Measurements from ENCODE around the gene RBM26.

The RBM26 gene

DNA sequence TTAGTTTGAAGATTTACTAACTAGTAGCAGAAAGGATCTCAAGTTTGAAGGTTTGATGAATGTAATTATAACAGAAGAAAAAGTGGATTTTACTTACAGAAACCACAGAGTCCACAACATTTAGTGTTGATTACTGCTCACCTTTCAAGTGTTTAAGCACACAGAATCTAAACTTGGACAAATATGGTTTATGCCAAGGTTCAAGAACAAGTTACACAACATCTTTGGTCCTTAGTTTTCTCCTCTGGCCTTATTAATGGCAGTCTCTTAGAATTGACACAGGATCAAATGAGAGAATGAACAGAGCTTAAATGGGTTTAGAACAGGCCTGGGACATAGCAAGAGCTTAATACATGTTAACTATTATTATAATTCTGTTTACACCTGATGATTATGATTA is 133.0 kb downstream of the RBM26 start:
- Histone ChIP-seq H3K27ac (ENCODE audit: low read depth, low read length) (no peak overlapping the region), H3K4me3 (ENCODE audit: low read length) (no peak overlapping the region), H3K27me3 (ENCODE audit: control insufficient read depth, insufficient read depth, low read length) (no peaks in the 10 kb centered on the region), H3K36me3 (ENCODE audit: control insufficient read depth, insufficient read depth, low read length) (no peaks in the 10 kb centered on the region), H3K9ac (ENCODE audit: low read length) (no peak overlapping the region), H3K4me1 (ENCODE audit: control insufficient read depth, insufficient read depth, low read length) (no peaks in the 10 kb centered on the region)

DNA sequence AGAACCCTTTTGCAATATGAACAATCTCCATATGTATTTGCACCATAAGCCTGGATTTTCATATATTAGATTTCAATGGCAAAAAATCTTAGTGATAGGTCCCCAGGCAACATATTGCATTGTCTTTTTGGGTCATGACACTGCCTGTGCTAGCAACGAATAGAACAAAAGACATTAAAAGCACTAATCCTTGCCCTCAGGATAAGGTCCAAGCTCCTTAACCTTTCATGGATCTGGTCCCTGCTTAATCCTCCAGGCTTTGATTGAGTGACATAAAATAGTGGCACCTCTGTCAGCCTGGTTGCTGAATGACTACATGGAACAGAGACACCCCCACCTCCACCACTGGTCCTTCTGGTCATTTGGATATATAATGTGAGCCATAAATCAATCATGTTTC is 134.4 kb downstream of the RBM26 start:
- Histone ChIP-seq H3K27me3 (ENCODE audit: control insufficient read depth, insufficient read depth, low read length) (no peaks in the 10 kb centered on the region), H3K27ac (ENCODE audit: low read depth, low read length) (no peak overlapping the region), H3K4me1 (ENCODE audit: control insufficient read depth, insufficient read depth, low read length) (no peaks in the 10 kb centered on the region), H3K36me3 (ENCODE audit: control insufficient read depth, insufficient read depth, low read length) (no peaks in the 10 kb centered on the region), H3K4me3 (ENCODE audit: low read length) (no peak overlapping the region), H3K9ac (ENCODE audit: low read length) (no peak overlapping the region)

DNA sequence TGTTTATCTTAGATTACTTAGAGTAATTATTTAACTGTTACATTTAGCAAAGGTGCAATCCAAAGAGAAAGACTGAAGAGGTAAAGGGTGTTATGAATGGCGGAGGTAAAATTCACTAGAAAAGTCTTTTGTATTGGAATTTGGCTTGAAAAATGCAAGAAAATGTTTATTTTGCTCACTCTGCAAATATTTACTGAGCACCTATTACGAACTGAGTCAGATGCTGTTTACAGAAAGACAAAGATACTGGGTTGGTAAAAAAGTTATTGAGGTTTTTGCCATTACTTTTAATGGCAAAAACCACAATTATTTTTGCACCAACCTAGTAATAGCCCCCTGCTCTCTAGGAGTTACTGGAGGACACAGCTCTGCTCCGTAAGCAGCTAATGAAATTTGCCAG is 135.2 kb downstream of the RBM26 start:
- Histone ChIP-seq H3K27ac (ENCODE audit: low read depth, low read length) (no peak overlapping the region), H3K27me3 (ENCODE audit: control insufficient read depth, insufficient read depth, low read length) (no peaks in the 10 kb centered on the region), H3K36me3 (ENCODE audit: control insufficient read depth, insufficient read depth, low read length) (no peaks in the 10 kb centered on the region), H3K9ac (ENCODE audit: low read length) (no peak overlapping the region), H3K4me3 (ENCODE audit: low read length) (no peak overlapping the region), H3K4me1 (ENCODE audit: control insufficient read depth, insufficient read depth, low read length) (no peaks in the 10 kb centered on the region)
